ENCODE data around the gene RSPH6A. TPM values are rescaled to one million over a fixed set of nuclear protein-coding genes. Genes with fewer than 3 reads are reported as not detected.

Gene RSPH6A
- total and polyA plus RNA-seq, 2 of the 13 experiments (the other 11 are each of a cell fraction or from before 2014, with no cell fraction given), result 0.07 TPM; not detected in 1

- Histone ChIP-seq H3K4me1 (ENCODE audit: insufficient read depth, low read length) (peaks cover 27% of the 10 kb centered on the region), H3K9ac (ENCODE audit: insufficient read depth, low read depth, low read length) (no peak overlapping the region), H3K36me3 (replicated peaks in 1 of 2; ENCODE audit: control insufficient read depth in 1 of 2, insufficient read depth in 2 of 2, low read length in 2 of 2) (peaks cover 2 to 4% of the 10 kb centered on the region in 2 experiments; a peak in 2 of 5 replicates), H3K27me3 (ENCODE audit: control insufficient read depth in 1 of 2, insufficient read depth in 2 of 2, low read length in 2 of 2) (no peaks in the 10 kb centered on the region), H3K9me3 (ENCODE audit: low read length) (no peaks in the 10 kb centered on the region), H2AFZ (ENCODE audit: low read length) (no peak overlapping the region), H3K79me2 (ENCODE audit: insufficient read depth, low read length) (no peaks in the 10 kb centered on the region), H3K4me2 (ENCODE audit: low read depth, low read length) (no peak overlapping the region), H3K4me3 (replicated peaks in 1 of 3; ENCODE audit: insufficient read depth in 1 of 3, low read depth in 2 of 3, low read length in 3 of 3) (no peak overlapping the region), H3K27ac (ENCODE audit: extremely low read length, insufficient read depth, low read length) (no peak overlapping the region), H4K20me1 (ENCODE audit: insufficient read depth, low read length) (no peaks in the 10 kb centered on the region)
- WGBS (ENCODE audit: low lambda C conversion rate), result 39% methylated on average over 9 of the region's 9 CpGs
- FAIRE-seq (peak; percentile 37), DNase-seq (ENCODE audit: low spot score) (peak; percentile 63), ATAC-seq (peak; percentile 9)
- CTCF ChIA-PET (ENCODE audit: low intra/inter-chr PET ratio, low total read pairs), result no interaction called here
- POLR2A ChIA-PET, result interaction anchor here (0.7 to 1.4 kb wide), 2 partner anchors 18 to 24 kb away, joined by 3 to 5 read pairs; no protein-coding TSS in a partner anchor
- intact Hi-C loops (cut with micrococcal nuclease; ENCODE audit: unreplicated experiment), result no loop called here
- no TSS peak for BruUV-seq (replicated peaks)
- in situ Hi-C loops (cut with HindIII; ENCODE audit: extremely low pct_ligation_motif_present, low pct_unique_long_range_greater_than_20kb), result no loop called here
- TF ChIP-seq ZNF747 (CRISPR knock-in tag; IDR thresholded peaks at IDR 0.05; ENCODE audit: borderline replicate concordance) (no peak), ZNF644 (CRISPR knock-in tag; IDR thresholded peaks at IDR 0.05; ENCODE audit: low read depth) (no peak), ZBTB44 (CRISPR knock-in tag; IDR thresholded peaks at IDR 0.05) (no peak), ATRX (CRISPR knock-in tag; IDR thresholded peaks at IDR 0.05; ENCODE audit: borderline replicate concordance) (no peak), ETS1 (CRISPR knock-in tag; IDR thresholded peaks at IDR 0.05) (no peak), ZNF607 (CRISPR knock-in tag; IDR thresholded peaks at IDR 0.05; ENCODE audit: borderline replicate concordance) (no peak), KLF16 (CRISPR knock-in tag; IDR thresholded peaks at IDR 0.05) (no peak), CBFB (CRISPR knock-in tag; IDR thresholded peaks at IDR 0.05) (no peak), POLR2AphosphoS5 (IDR thresholded peaks at IDR 0.05; ENCODE audit: low read depth, low read length) (no peak), ZNF580 (CRISPR knock-in tag; IDR thresholded peaks at IDR 0.05; ENCODE audit: borderline replicate concordance, low read depth) (no peak), MAX (IDR thresholded peaks at IDR 0.05) (peak; percentile 38; the same call in 1 of the 2 replicates), ZNF609 (CRISPR knock-in tag; IDR thresholded peaks at IDR 0.05; ENCODE audit: borderline replicate concordance) (no peak), MYC (CRISPR knock-in tag; IDR thresholded peaks at IDR 0.05; ENCODE audit: borderline replicate concordance) (peak; percentile 46; the same call in 1 of the 2 replicates), ETV5 (CRISPR knock-in tag; IDR thresholded peaks at IDR 0.05; ENCODE audit: borderline replicate concordance) (0 out of 2 replicates have a peak, but pooled peaks have one; percentile 9), ZNF879 (CRISPR knock-in tag; IDR thresholded peaks at IDR 0.05) (no peak), ZNF775 (CRISPR knock-in tag; IDR thresholded peaks at IDR 0.05; ENCODE audit: borderline replicate concordance) (no peak)
These were observed 40.3 kb downstream of the RSPH6A start for GRCh38 chr19:45774765-45775164.

Measured in HepG2 (cell line).